ENCODE data around the gene MIEF1.
A peak's percentile ranks its signal among the peaks of the same experiment; 100 is the strongest.

Gene MIEF1

GRCh38 chr22:39530116-39530515 lies 28.0 kb downstream of the MIEF1 start:
- 90 to 97% methylated on average over 6 of the region's 6 CpGs for WGBS, 2 experiments
- Histone ChIP-seq H3K27ac (ENCODE audit: insufficient read depth, low read depth, low read length, poor library complexity, severe bottlenecking) (no peak overlapping the region), H3K4me3 (ENCODE audit: insufficient read depth, low read depth, low read length) (no peak overlapping the region), H3K9me3 (ENCODE audit: control insufficient read depth, low read length) (no peaks in the 10 kb centered on the region), H3K4me1 (ENCODE audit: control insufficient read depth, insufficient read depth, low read length) (peaks cover 25% of the 10 kb centered on the region), H3K27me3 (ENCODE audit: control insufficient read depth, insufficient read depth, low read length, poor library complexity, severe bottlenecking) (no peaks in the 10 kb centered on the region), H3K36me3 (ENCODE audit: control insufficient read depth, insufficient read depth, low read length) (peaks cover 10% of the 10 kb centered on the region)

- H3K4me1 ChIP-seq (ENCODE audit: control insufficient read depth, insufficient read depth, low read length): peaks cover 29% of the 10 kb centered on the region
- H3K36me3 ChIP-seq (ENCODE audit: control insufficient read depth, insufficient read depth, low read length): peaks cover 6% of the 10 kb centered on the region
- no peak overlapping the region for H3K27ac ChIP-seq (ENCODE audit: insufficient read depth, low read depth, low read length, poor library complexity, severe bottlenecking)
- no peaks in the 10 kb centered on the region for H3K27me3 ChIP-seq (ENCODE audit: control insufficient read depth, insufficient read depth, low read length, poor library complexity, severe bottlenecking)
- H3K4me3 ChIP-seq (ENCODE audit: insufficient read depth, low read depth, low read length): no peak overlapping the region
- H3K9me3 ChIP-seq (ENCODE audit: control insufficient read depth, low read length): no peaks in the 10 kb centered on the region
- 77% methylated on average over 9 of the region's 9 CpGs for WGBS, 2 experiments
These were observed 28.7 kb downstream of the MIEF1 start for GRCh38 chr22:39530692-39531331.

GRCh38 chr22:39532215-39533073 lies 30.4 kb downstream of the MIEF1 start, which contains the start of gene RPS19BP1:
Gene RPS19BP1 (minus strand): TSS chr22:39532748. CDS start chr22:39532738, 10 bp downstream.
- no peaks in the 10 kb centered on the region for H3K27me3 ChIP-seq (ENCODE audit: control insufficient read depth, insufficient read depth, low read length, poor library complexity, severe bottlenecking)
- H3K36me3 ChIP-seq (ENCODE audit: control insufficient read depth, insufficient read depth, low read length): peaks cover 6% of the 10 kb centered on the region
- peaks cover 29% of the 10 kb centered on the region for H3K4me1 ChIP-seq (ENCODE audit: control insufficient read depth, insufficient read depth, low read length)
- WGBS, 2 experiments: 1% methylated on average over 67 of the region's 67 CpGs
- H3K27ac ChIP-seq (ENCODE audit: insufficient read depth, low read depth, low read length, poor library complexity, severe bottlenecking): no peak within 1 kb of the TSS
- H3K9me3 ChIP-seq (ENCODE audit: control insufficient read depth, low read length): no peaks in the 10 kb centered on the region
- peak within 1 kb of the TSS; percentile 100 for H3K4me3 ChIP-seq (ENCODE audit: insufficient read depth, low read depth, low read length)

DNA sequence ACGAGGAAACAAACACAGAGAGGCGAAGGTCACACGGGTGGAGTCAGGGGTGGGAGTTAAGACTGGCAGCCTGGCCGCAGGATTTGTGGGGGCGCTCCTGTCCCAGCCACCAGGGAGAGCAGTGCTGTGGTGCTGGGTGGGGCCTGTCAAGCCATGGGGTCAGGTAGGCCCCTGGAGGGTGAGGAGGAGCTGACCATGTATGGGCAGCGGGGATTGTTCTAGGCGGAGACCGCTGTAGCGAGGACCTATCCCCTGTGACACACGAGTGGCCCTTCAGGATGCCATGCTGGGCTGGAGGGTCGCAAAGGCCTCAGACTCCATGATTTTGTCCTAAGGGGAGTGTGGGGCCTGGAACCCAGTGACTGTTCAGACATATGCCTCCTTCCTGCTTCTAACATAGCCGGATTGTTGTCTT lies 32.0 kb downstream of the MIEF1 start:
- no peaks in the 10 kb centered on the region for H3K9me3 ChIP-seq (ENCODE audit: control insufficient read depth, low read length)
- H3K27ac ChIP-seq (ENCODE audit: insufficient read depth, low read depth, low read length, poor library complexity, severe bottlenecking): no peak overlapping the region
- no peak overlapping the region for H3K4me3 ChIP-seq (ENCODE audit: insufficient read depth, low read depth, low read length)
- 87 to 89% methylated on average over 12 of the region's 12 CpGs for WGBS, 2 experiments
- H3K27me3 ChIP-seq (ENCODE audit: control insufficient read depth, insufficient read depth, low read length, poor library complexity, severe bottlenecking): no peaks in the 10 kb centered on the region
- H3K36me3 ChIP-seq (ENCODE audit: control insufficient read depth, insufficient read depth, low read length): peaks cover 6% of the 10 kb centered on the region
- peaks cover 24% of the 10 kb centered on the region for H3K4me1 ChIP-seq (ENCODE audit: control insufficient read depth, insufficient read depth, low read length)

DNA sequence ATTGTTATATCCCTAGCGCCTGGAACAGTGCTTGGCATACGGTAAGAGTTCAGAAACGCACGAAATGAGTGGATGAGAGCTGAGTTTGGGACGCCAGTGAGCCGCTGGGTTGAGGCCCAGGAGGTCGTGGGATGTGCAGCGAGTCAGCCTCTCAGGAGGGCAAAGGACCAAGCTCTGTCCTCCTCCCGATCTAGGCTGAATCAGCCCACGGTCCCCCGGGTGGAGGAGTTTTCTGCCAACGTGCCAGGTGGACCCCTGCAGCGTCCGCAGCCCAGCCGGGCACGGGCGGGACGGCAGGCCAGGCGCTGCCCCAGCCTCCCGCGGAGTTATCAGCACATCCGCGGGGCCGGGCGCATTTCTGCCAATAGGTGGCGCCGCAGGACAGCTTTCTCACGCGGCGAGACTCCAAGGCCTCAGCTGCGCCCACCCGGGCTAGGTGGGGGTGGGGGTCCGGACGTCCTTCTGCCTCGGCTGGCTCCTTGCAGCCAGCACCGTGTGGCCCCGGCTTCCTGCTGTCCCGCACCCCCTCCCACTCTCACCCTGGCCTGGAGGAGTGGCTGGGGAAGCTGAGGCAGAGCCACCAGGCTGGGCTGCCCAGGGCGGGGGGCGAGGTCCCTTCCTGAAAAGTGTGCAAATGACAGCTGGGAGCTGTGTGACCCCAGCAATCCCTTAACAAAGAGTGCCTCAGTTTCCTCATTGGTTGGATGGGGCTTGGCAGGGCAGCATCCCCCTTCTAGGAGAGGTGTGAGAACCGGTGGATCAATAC lies 32.7 kb downstream of the MIEF1 start:
- H3K27ac ChIP-seq (ENCODE audit: insufficient read depth, low read depth, low read length, poor library complexity, severe bottlenecking): no peak overlapping the region
- H3K36me3 ChIP-seq (ENCODE audit: control insufficient read depth, insufficient read depth, low read length): peaks cover 6% of the 10 kb centered on the region
- H3K4me3 ChIP-seq (ENCODE audit: insufficient read depth, low read depth, low read length): peak overlapping the region; percentile 4
- no peaks in the 10 kb centered on the region for H3K27me3 ChIP-seq (ENCODE audit: control insufficient read depth, insufficient read depth, low read length, poor library complexity, severe bottlenecking)
- WGBS, 2 experiments: 12 to 13% methylated on average over 41 of the region's 41 CpGs
- no peaks in the 10 kb centered on the region for H3K9me3 ChIP-seq (ENCODE audit: control insufficient read depth, low read length)
- peaks cover 24% of the 10 kb centered on the region for H3K4me1 ChIP-seq (ENCODE audit: control insufficient read depth, insufficient read depth, low read length)

DNA sequence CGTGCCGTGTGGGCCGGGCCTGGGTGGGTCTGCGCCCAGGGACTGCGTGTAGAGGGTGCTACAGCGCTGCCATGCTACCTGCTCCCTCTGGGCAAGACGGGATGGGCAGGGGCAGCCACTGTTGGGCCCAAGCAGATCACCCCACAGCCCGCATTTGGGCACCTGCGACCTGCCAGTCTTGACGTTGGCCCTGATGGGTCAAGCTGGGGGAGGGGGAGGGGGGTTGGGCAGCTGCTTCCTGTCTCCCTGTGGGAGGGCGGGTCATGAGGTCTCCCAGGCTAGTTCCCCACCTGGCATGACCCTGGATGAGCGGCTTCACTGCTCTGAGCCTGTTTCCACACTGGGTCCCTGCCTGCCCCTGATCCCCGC lies 33.3 kb downstream of the MIEF1 start:
- Histone ChIP-seq H3K27me3 (ENCODE audit: control insufficient read depth, insufficient read depth, low read length, poor library complexity, severe bottlenecking) (no peaks in the 10 kb centered on the region), H3K4me3 (ENCODE audit: insufficient read depth, low read depth, low read length) (no peak overlapping the region), H3K27ac (ENCODE audit: insufficient read depth, low read depth, low read length, poor library complexity, severe bottlenecking) (no peak overlapping the region), H3K4me1 (ENCODE audit: control insufficient read depth, insufficient read depth, low read length) (peaks cover 24% of the 10 kb centered on the region), H3K36me3 (ENCODE audit: control insufficient read depth, insufficient read depth, low read length) (peaks cover 6% of the 10 kb centered on the region), H3K9me3 (ENCODE audit: control insufficient read depth, low read length) (no peaks in the 10 kb centered on the region)
- WGBS, 2 experiments: 58% methylated on average over 13 of the region's 13 CpGs

GRCh38 chr22:39535831-39536449 lies 33.9 kb downstream of the MIEF1 start:
- WGBS, 2 experiments: 93 to 94% methylated on average over 15 of the region's 15 CpGs
- no peaks in the 10 kb centered on the region for H3K9me3 ChIP-seq (ENCODE audit: control insufficient read depth, low read length)

DNA sequence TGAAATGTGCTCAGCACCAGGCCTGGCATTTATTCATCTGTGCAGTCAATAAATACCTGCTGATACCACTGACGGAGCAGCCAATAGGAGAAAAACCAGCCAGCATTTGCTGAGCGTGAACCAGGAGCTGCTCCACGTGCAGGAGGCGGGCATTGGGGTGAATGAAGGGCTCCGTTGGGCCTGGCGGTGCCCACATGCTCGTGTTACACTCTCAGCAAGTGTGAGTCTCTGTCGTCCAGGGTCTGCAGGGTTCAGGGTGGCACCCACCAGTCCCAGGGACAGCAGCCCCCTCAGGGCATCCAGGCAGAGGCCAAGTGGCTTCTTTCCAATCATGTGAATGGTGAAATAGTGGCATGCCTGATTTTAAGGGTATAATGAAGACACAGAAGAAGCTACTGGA lies 34.6 kb downstream of the MIEF1 start:
- Histone ChIP-seq H3K27me3 (ENCODE audit: control insufficient read depth, insufficient read depth, low read length, poor library complexity, severe bottlenecking) (no peaks in the 10 kb centered on the region), H3K4me1 (ENCODE audit: control insufficient read depth, insufficient read depth, low read length) (peaks cover 15% of the 10 kb centered on the region), H3K36me3 (ENCODE audit: control insufficient read depth, insufficient read depth, low read length) (no peaks in the 10 kb centered on the region), H3K27ac (ENCODE audit: insufficient read depth, low read depth, low read length, poor library complexity, severe bottlenecking) (no peak overlapping the region), H3K4me3 (ENCODE audit: insufficient read depth, low read depth, low read length) (no peak overlapping the region), H3K9me3 (ENCODE audit: control insufficient read depth, low read length) (no peaks in the 10 kb centered on the region)
- WGBS, 2 experiments: 89 to 91% methylated on average over 8 of the region's 8 CpGs

More at GRCh38 chr22:39535831-39536449, 33.9 kb downstream of the MIEF1 start:
- Histone ChIP-seq H3K4me3 (ENCODE audit: insufficient read depth, low read depth, low read length) (no peak overlapping the region), H3K27me3 (ENCODE audit: control insufficient read depth, insufficient read depth, low read length, poor library complexity, severe bottlenecking) (no peaks in the 10 kb centered on the region), H3K27ac (ENCODE audit: insufficient read depth, low read depth, low read length, poor library complexity, severe bottlenecking) (no peak overlapping the region), H3K36me3 (ENCODE audit: control insufficient read depth, insufficient read depth, low read length) (peaks cover 5% of the 10 kb centered on the region), H3K4me1 (ENCODE audit: control insufficient read depth, insufficient read depth, low read length) (peaks cover 23% of the 10 kb centered on the region)

GRCh38 chr22:39537975-39538374 lies 35.9 kb downstream of the MIEF1 start:
- Histone ChIP-seq H3K27me3 (ENCODE audit: control insufficient read depth, insufficient read depth, low read length, poor library complexity, severe bottlenecking) (no peaks in the 10 kb centered on the region), H3K4me1 (ENCODE audit: control insufficient read depth, insufficient read depth, low read length) (peaks cover 13% of the 10 kb centered on the region), H3K9me3 (ENCODE audit: control insufficient read depth, low read length) (no peaks in the 10 kb centered on the region), H3K4me3 (ENCODE audit: insufficient read depth, low read depth, low read length) (no peak overlapping the region), H3K27ac (ENCODE audit: insufficient read depth, low read depth, low read length, poor library complexity, severe bottlenecking) (no peak overlapping the region), H3K36me3 (ENCODE audit: control insufficient read depth, insufficient read depth, low read length) (no peaks in the 10 kb centered on the region)
- 30% methylated on average over 2 of the region's 2 CpGs; no CpG with 5 or more reads in 1 of the 2 experiments for WGBS, 2 experiments

All from ectodermal cell (in vitro differentiated cells).